K562 (cell line): Measurements from ENCODE around the gene SPATA16. TPM values are rescaled to one million over a fixed set of nuclear protein-coding genes. Genes with fewer than 3 reads are reported as not detected.
A peak's percentile ranks its signal among the peaks of the same experiment; 100 is the strongest.

Experiments used
- ATAC-seq: fragments of 200-7000 bp; cut with Tn5 transposase; 3 replicates; pipeline ENCODE4 v1.9.1; 2020; ENCODE audit warnings: moderate library complexity
- BruUV-seq: library from RNA; stranded (reverse); fragments of 400-500 nt; replicated peaks from 2 replicates; lab custom pipeline; 2021; lab: Mats Ljungman, UMichigan
- CTCF ChIA-PET: fragments of 300-600 bp; formaldehyde crosslinking; extraction: SDS; loops from one replicate; lab custom pipeline; 2021; ENCODE audit warnings: low intra/inter-chr PET ratio; lab: Yijun Ruan, JAX
- POLR2A ChIA-PET: fragments of 300-600, 350-650 bp; sonication (Branson Sonifier 250); formaldehyde crosslinking; extraction: SDS; loops from one replicate; lab custom pipeline; 2021; ENCODE audit warnings: antibody characterized with exemption, inconsistent platforms; lab: Yijun Ruan, JAX
- DNase-seq, 4 experiments: peaks; one replicate each; pipeline versions ENCODE4 v3.0.0 to v3.0.0-alpha.2; 2011 to 2018; ENCODE audit warnings: low spot score in 3 of 4, mixed read lengths in 3 of 4; ENCODE audit errors: extremely low read depth in 1 of 4
- FAIRE-seq: peaks from 2 replicates; lab custom pipeline; 2011; peaks lifted over from hg19 to GRCh38; lab: Jason Lieb, UNC
- H2AFZ ChIP-seq: 2 replicates; pipeline ENCODE4 v1.6.0; 2011; ENCODE audit warnings: low read depth, low read length, control low read depth, inconsistent platforms
- H3K27ac ChIP-seq: fragments of 200-600 bp; 3 replicates; pipeline ENCODE4 v1.8.0; 2011; ENCODE audit warnings: low read depth, mild to moderate bottlenecking, control low read depth, inconsistent platforms, low read length, moderate library complexity, mixed read lengths; ENCODE audit errors: extremely low read depth
- H3K27me3 ChIP-seq, 2 experiments: fragments of 300-600 bp in 1 of 2; 2 replicates in 1 of 2; 3 replicates in 1 of 2; pipeline versions ENCODE4 v1.6.0 to v1.8.0; 2011; ENCODE audit warnings: inconsistent platforms in 2 of 2, low read length in 2 of 2, mild to moderate bottlenecking in 1 of 2, mixed read lengths in 1 of 2, moderate library complexity in 1 of 2; ENCODE audit not compliant: control insufficient read depth in 2 of 2, insufficient read depth in 2 of 2
- H3K36me3 ChIP-seq: fragments of 300-600 bp; 3 replicates; pipeline ENCODE4 v1.8.0; 2011; ENCODE audit warnings: mild to moderate bottlenecking, low read length, inconsistent platforms; ENCODE audit not compliant: control insufficient read depth, insufficient read depth
- H3K4me1 ChIP-seq, 2 experiments: fragments of 200-600 bp in 1 of 2; replicated peaks in 1 of 2; 2 replicates in 1 of 2; 3 replicates in 1 of 2; pipeline versions ENCODE4 v1.5.1 to v1.8.0; 2011; ENCODE audit warnings: inconsistent platforms in 2 of 2, low read length in 2 of 2, mild to moderate bottlenecking in 1 of 2, mixed read lengths in 1 of 2, moderate library complexity in 1 of 2; ENCODE audit not compliant: control insufficient read depth in 2 of 2, insufficient read depth in 2 of 2
- H3K4me2 ChIP-seq: 2 replicates; pipeline ENCODE4 v1.6.1; 2011; ENCODE audit warnings: low read length, control low read depth, inconsistent platforms, mixed read lengths; ENCODE audit not compliant: insufficient read depth
- H3K4me3 ChIP-seq: fragments of 200-600 bp; sonication (generic), shearing (Covaris generic); 2 replicates; pipeline ENCODE4 v1.5.1; 2016; ENCODE audit warnings: control low read depth, inconsistent platforms
- H3K79me2 ChIP-seq: fragments of 200-600 bp; 3 replicates; pipeline ENCODE4 v1.8.0; 2011; ENCODE audit warnings: low read length, inconsistent platforms; ENCODE audit not compliant: control insufficient read depth, insufficient read depth
- H3K9ac ChIP-seq, 2 experiments: 2 replicates each; pipeline versions ENCODE4 v1.6.0 to v1.6.1; 2011; ENCODE audit warnings: low read depth in 2 of 2, low read length in 2 of 2, control low read depth in 1 of 2, inconsistent platforms in 1 of 2, mild to moderate bottlenecking in 1 of 2, mixed read lengths in 1 of 2; ENCODE audit not compliant: insufficient read depth in 1 of 2
- H3K9me1 ChIP-seq: one replicate; pipeline ENCODE4 v1.6.0; 2011; ENCODE audit warnings: inconsistent platforms, mild to moderate bottlenecking, low read length, moderate library complexity; ENCODE audit not compliant: control insufficient read depth, insufficient read depth
- H3K9me3 ChIP-seq: replicated peaks from 2 replicates; pipeline ENCODE4 v1.5.1; 2011; ENCODE audit warnings: low read depth, low read length, inconsistent platforms; ENCODE audit not compliant: control insufficient read depth, insufficient read depth
- H4K20me1 ChIP-seq: replicated peaks from 2 replicates; pipeline ENCODE4 v1.6.1; 2011; ENCODE audit warnings: low read length, inconsistent platforms, mixed read lengths; ENCODE audit not compliant: control insufficient read depth, insufficient read depth
- C11orf30 ChIP-seq: fragments of 450-650 bp; IDR thresholded peaks from 2 replicates; pipeline ENCODE4 v1.6.1; 2016; ENCODE audit warnings: low read depth, mild to moderate bottlenecking
- FOS ChIP-seq: IDR thresholded peaks from 3 replicates; pipeline ENCODE4 v1.6.1; 2011; ENCODE audit not compliant: insufficient read length; ENCODE audit errors: extremely low read depth
- MAFF ChIP-seq: IDR thresholded peaks from 2 replicates; pipeline ENCODE4 v1.6.1; 2012; ENCODE audit warnings: low read length, improper control_type of control experiment
- MAFG ChIP-seq: fragments of 450-650 bp; conservative IDR thresholded peaks from 2 replicates; pipeline ENCODE4 v1.6.1; 2016; ENCODE audit warnings: missing genetic modification characterization, missing compliant biosample characterization
- ZC3H8 ChIP-seq: fragments of 450-650 bp; IDR thresholded peaks from 2 replicates; pipeline ENCODE4 v1.6.1; 2017
- ZNF165 ChIP-seq: fragments of 250-450 bp; sonication (Bioruptor Pico); IDR thresholded peaks from 2 replicates; pipeline ENCODE4 v1.4.0; 2020; ENCODE audit warnings: borderline replicate concordance
- ZNF316 ChIP-seq: fragments of 450-650 bp; IDR thresholded peaks from 2 replicates; pipeline ENCODE4 v1.6.1; 2016
- WGBS: fragments of 100-300 bp; shearing (Covaris generic); methylation state at CpG from one replicate; pipeline ENCODE4 v1.1.6; 2016; ENCODE audit warnings: low coverage, mixed read lengths; ENCODE audit not compliant: insufficient coverage; ENCODE audit errors: missing lambda C conversion rate; 5-methylcytosine and 5-hydroxymethylcytosine counted together
- in situ Hi-C: fragments of 300-500 bp; cut with MboI; formaldehyde crosslinking; loops from 4 replicates; pipeline ENCODE4 v1.15.0; 2018; ENCODE audit warnings: inconsistent platforms, mixed read lengths
- intact Hi-C: fragments of 100-400 bp; cut with micrococcal nuclease; formaldehyde crosslinking; loops from 2 replicates; pipeline ENCODE4 v1.14.2; 2022
- polyA plus RNA-seq, 8 experiments: library from polyadenylated mRNA; depleted of rRNA in 4 of 8; stranded (reverse) in 5 of 8; unstranded in 3 of 8; fragments of >200 nt; fragmentation: Nextera tagmentation in 2 of 8; fragmentation: Illumina TruSeq in 1 of 8; extraction: Ambion mirVana in 2 of 8; extraction: Trizol in 1 of 8; gene quantifications; 2 replicates each; pipeline versions ENCODE4 v1.2.1 to v1.2.3, GENCODE V29; 2011 to 2014; ENCODE audit warnings: inconsistent platforms in 1 of 8, missing spikeins in 1 of 8
- total RNA-seq, 7 experiments: library from RNA; depleted of rRNA in 6 of 7; stranded (reverse); fragments of >200 nt in 6 of 7; fragmentation: Illumina TruSeq in 2 of 7; extraction: Trizol in 2 of 7; gene quantifications; 2 replicates each; pipeline versions ENCODE4 v1.2.1 to v1.2.3, GENCODE V29; 2011 to 2021; ENCODE audit warnings: low replicate concordance in 1 of 7

Gene SPATA16
- total and polyA plus RNA-seq, 9 of the 15 experiments (the other 6 are each of a cell fraction or from before 2014, with no cell fraction given), result not detected

GRCh38 chr3:173058229-173058628, 82.8 kb downstream of the SPATA16 start:
- 7% methylated on average over 2 of the region's 2 CpGs for WGBS
- Histone ChIP-seq H3K27ac (no peak overlapping the region), H3K4me3 (no peak overlapping the region), H3K4me2 (no peak overlapping the region), H3K4me1 (no peaks in the 10 kb centered on the region), H3K36me3 (no peaks in the 10 kb centered on the region), H3K9me1 (no peaks in the 10 kb centered on the region), H4K20me1 (no peaks in the 10 kb centered on the region), H3K9ac (no peak overlapping the region), H3K9me3 (no peaks in the 10 kb centered on the region), H3K27me3 (no peaks in the 10 kb centered on the region), H2AFZ (no peak overlapping the region), H3K79me2 (no peaks in the 10 kb centered on the region)
- ATAC-seq (no peak), DNase-seq (no peak), FAIRE-seq (no peak)
- in situ Hi-C loops, result no loop called here
- ChIA-PET POLR2A (no interaction called here), CTCF (no interaction called here)
- no TSS peak for BruUV-seq
- no peak for TF ChIP-seq FOS
- TF ChIP-seq ZNF316, result peak; percentile 63
- TF ChIP-seq C11orf30, result peak; percentile 30; the same call in 1 of the 2 replicates
- 0 out of 2 replicates have a peak, but pooled peaks have one; percentile 6 for TF ChIP-seq MAFG (tag)
- TF ChIP-seq MAFF, result 0 out of 2 replicates have a peak, but pooled peaks have one; percentile 14
- intact Hi-C loops, result no loop called here

- peak; percentile 35 for ATAC-seq
- H4K20me1 ChIP-seq, result no peaks in the 10 kb centered on the region
- BruUV-seq, result no TSS peak
- no peak for FAIRE-seq
- peak; percentile 58; the same call in 1 of the 2 replicates for TF ChIP-seq ZNF316
- no peak for TF ChIP-seq ZNF165 (CRISPR knock-in tag)
- no peak for TF ChIP-seq ZC3H8
- no peaks in the 10 kb centered on the region for H3K4me1 ChIP-seq
- in situ Hi-C loops, result no loop called here
- H3K27ac ChIP-seq, result no peak overlapping the region
- ChIA-PET CTCF (no interaction called here), POLR2A (no interaction called here)
- WGBS, result 3% methylated on average over 2 of the region's 2 CpGs
- no peak overlapping the region for H3K4me3 ChIP-seq
- peak overlapping the region; percentile 1; the same call in 1 of the 2 replicates for H2AFZ ChIP-seq
- no peak overlapping the region for H3K4me2 ChIP-seq
- no peaks in the 10 kb centered on the region for H3K36me3 ChIP-seq
- intact Hi-C loops, result no loop called here
- H3K9me1 ChIP-seq, result no peaks in the 10 kb centered on the region
- H3K9ac ChIP-seq, result no peak overlapping the region
- no peaks in the 10 kb centered on the region for H3K27me3 ChIP-seq
- no peaks in the 10 kb centered on the region for H3K9me3 ChIP-seq
- no peak for DNase-seq
- H3K79me2 ChIP-seq, result no peaks in the 10 kb centered on the region
Measured at GRCh38 chr3:173055228-173055933, 85.7 kb downstream of the SPATA16 start.
